Right atrium auricular region (tissue), 2 donors: ENCODE measurements around the gene OPN1SW. TPM values are rescaled to one million over a fixed set of nuclear protein-coding genes. Genes with fewer than 3 reads are reported as not detected.

Source experiments
- DNase-seq: peaks from one replicate; pipeline ENCODE4 v3.0.0-alpha.2; 2019; ENCODE audit warnings: low spot score
- H3K27ac ChIP-seq, 2 donors: fragments of 200-600 bp; sonication (generic); 1 replicate in 1 of 2; 2 replicates in 1 of 2; pipeline ENCODE4 v1.5.1; 2016 to 2019
- H3K27me3 ChIP-seq, 2 donors: fragments of 200-600 bp; sonication (generic); one replicate each; pipeline versions ENCODE4 v1.5.1 to v1.6.0; 2017 to 2019
- H3K36me3 ChIP-seq: fragments of 200-600 bp; sonication (generic); one replicate; pipeline ENCODE4 v1.5.1; 2016
- H3K4me1 ChIP-seq, 2 donors: fragments of 200-600 bp; sonication (generic); one replicate each; pipeline versions ENCODE4 v1.5.1 to v1.6.0; 2017 to 2019
- H3K4me3 ChIP-seq, 2 donors: fragments of 200-600 bp; sonication (generic); 1 replicate in 1 of 2; 2 replicates in 1 of 2; pipeline ENCODE4 v1.5.1; 2017 to 2019; ENCODE audit warnings: mild to moderate bottlenecking in 1 of 2, moderate library complexity in 1 of 2
- H3K9me3 ChIP-seq, 2 donors: fragments of 200-600 bp; sonication (generic); one replicate each; pipeline ENCODE4 v1.5.1; 2019
- CTCF ChIP-seq, 2 donors: fragments of 200-600 bp; sonication (generic); IDR thresholded peaks; one replicate each; pipeline ENCODE4 v1.5.1; 2019; ENCODE audit warnings: antibody characterized with exemption in 2 of 2
- total RNA-seq, 2 donors: library from RNA; depleted of rRNA; stranded (reverse); fragments of >200 nt; gene quantifications; one replicate each; pipeline ENCODE4 v1.1.0, GENCODE V29; 2016

OPN1SW gene
- total RNA-seq, 2 donors from 2014 or later = not detected

GRCh38 chr7:128807191-128807590, 31.6 kb upstream of the OPN1SW start:
- Histone ChIP-seq H3K4me1 (no peaks in the 10 kb centered on the region), H3K27ac (no peak overlapping the region), H3K27me3 (no peaks in the 10 kb centered on the region), H3K36me3 (no peaks in the 10 kb centered on the region), H3K9me3 (no peaks in the 10 kb centered on the region), H3K4me3 (no peak overlapping the region)
- TF ChIP-seq CTCF (IDR thresholded peaks at IDR 0.05) = no peak
- DNase-seq = no peak

GRCh38 chr7:128805225-128805624, 29.6 kb upstream of the OPN1SW start:
- DNase-seq = no peak
- Histone ChIP-seq H3K4me3 (no peak overlapping the region), H3K27me3 (no peaks in the 10 kb centered on the region), H3K36me3 (no peaks in the 10 kb centered on the region), H3K9me3 (no peaks in the 10 kb centered on the region), H3K4me1 (no peaks in the 10 kb centered on the region), H3K27ac (no peak overlapping the region)
- no peak for TF ChIP-seq CTCF (IDR thresholded peaks at IDR 0.05)

GRCh38 chr7:128804484-128804883, 28.9 kb upstream of the OPN1SW start:
- DNase-seq = no peak
- H3K9me3 ChIP-seq = no peaks in the 10 kb centered on the region
- no peaks in the 10 kb centered on the region for H3K27me3 ChIP-seq
- no peak for TF ChIP-seq CTCF (IDR thresholded peaks at IDR 0.05)
- no peak overlapping the region for H3K27ac ChIP-seq
- no peaks in the 10 kb centered on the region for H3K4me1 ChIP-seq
- no peaks in the 10 kb centered on the region for H3K36me3 ChIP-seq
- H3K4me3 ChIP-seq = no peak overlapping the region

GRCh38 chr7:128801667-128802418, 26.2 kb upstream of the OPN1SW start:
- no peaks in the 10 kb centered on the region for H3K9me3 ChIP-seq
- no peak for DNase-seq
- TF ChIP-seq CTCF (IDR thresholded peaks at IDR 0.05) = no peak
- no peak overlapping the region for H3K27ac ChIP-seq
- H3K4me3 ChIP-seq = no peak overlapping the region
- no peaks in the 10 kb centered on the region for H3K27me3 ChIP-seq
- H3K4me1 ChIP-seq = no peaks in the 10 kb centered on the region
- no peaks in the 10 kb centered on the region for H3K36me3 ChIP-seq

GRCh38 chr7:128801003-128801402, 25.4 kb upstream of the OPN1SW start:
- TF ChIP-seq CTCF (IDR thresholded peaks at IDR 0.05) = no peak
- Histone ChIP-seq H3K36me3 (no peaks in the 10 kb centered on the region), H3K4me1 (no peaks in the 10 kb centered on the region), H3K4me3 (no peak overlapping the region), H3K9me3 (no peaks in the 10 kb centered on the region), H3K27ac (no peak overlapping the region), H3K27me3 (no peaks in the 10 kb centered on the region)
- no peak for DNase-seq

GRCh38 chr7:128800567-128800966, 25.0 kb upstream of the OPN1SW start:
- DNase-seq = no peak
- H3K4me3 ChIP-seq = no peak overlapping the region
- no peak for TF ChIP-seq CTCF (IDR thresholded peaks at IDR 0.05)
- no peaks in the 10 kb centered on the region for H3K27me3 ChIP-seq
- H3K4me1 ChIP-seq = no peaks in the 10 kb centered on the region
- H3K27ac ChIP-seq = no peak overlapping the region
- no peaks in the 10 kb centered on the region for H3K36me3 ChIP-seq
- H3K9me3 ChIP-seq = no peaks in the 10 kb centered on the region
